Activated CD4-positive, alpha-beta T cell treated with anti-CD3 and anti-CD28 coated beads for 1 hour (primary cell): Measurements from ENCODE around the gene DTHD1.

ENCODE experiments used
- DNase-seq: peaks from one replicate; pipeline ENCODE4 v3.0.0-alpha.2; 2020

DTHD1 gene

GRCh38 chr4:36281384-36282106 lies at the start of gene DTHD1:
TSS of gene DTHD1 (plus strand) at chr4:36281616. CDS start at chr4:36281759, 143 bp downstream.
- no peak for DNase-seq

GRCh38 chr4:36233567-36234266 lies 47.7 kb upstream of the DTHD1 start:
- no peak for DNase-seq

GRCh38 chr4:36235306-36235705 lies 46.1 kb upstream of the DTHD1 start:
- no peak for DNase-seq

GRCh38 chr4:36236159-36236558 lies 45.3 kb upstream of the DTHD1 start:
- DNase-seq: no peak

GRCh38 chr4:36237366-36238313 lies 43.8 kb upstream of the DTHD1 start:
- DNase-seq: no peak

- no peak for DNase-seq
Observed at GRCh38 chr4:36241771-36242170, 39.6 kb upstream of the DTHD1 start.

GRCh38 chr4:36242629-36243354 lies 38.6 kb upstream of the DTHD1 start:
- DNase-seq: no peak

GRCh38 chr4:36243355-36244256 lies 37.8 kb upstream of the DTHD1 start:
- DNase-seq: no peak

- DNase-seq: peak; percentile 70
Observed at GRCh38 chr4:36244257-36245082, 36.9 kb upstream of the DTHD1 start, which contains the start of gene ARAP2. TSS of gene ARAP2 (minus strand) at chr4:36244514. CDS start at chr4:36229486, 15,028 bp downstream.

- DNase-seq: no peak
Observed at GRCh38 chr4:36249610-36250009, 31.8 kb upstream of the DTHD1 start.

GRCh38 chr4:36251983-36252382 lies 29.4 kb upstream of the DTHD1 start:
- no peak for DNase-seq

- DNase-seq: no peak
Observed at GRCh38 chr4:36254371-36254770, 27.0 kb upstream of the DTHD1 start.

- DNase-seq: peak; percentile 44
Observed at GRCh38 chr4:36255577-36255976, 25.8 kb upstream of the DTHD1 start.

GRCh38 chr4:36256398-36256891 lies 25.0 kb upstream of the DTHD1 start:
- DNase-seq: no peak

GRCh38 chr4:36260731-36261130 lies 20.7 kb upstream of the DTHD1 start:
- no peak for DNase-seq

- no peak for DNase-seq
Observed at GRCh38 chr4:36264207-36264826, 17.1 kb upstream of the DTHD1 start.

- no peak for DNase-seq
Observed at GRCh38 chr4:36267486-36268268, 13.7 kb upstream of the DTHD1 start.

GRCh38 chr4:36269101-36269500 lies 12.3 kb upstream of the DTHD1 start:
- no peak for DNase-seq
